Lung microvascular endothelial cell (primary cell): ENCODE measurements around the gene HNRNPUL1. TPM values are rescaled to one million over a fixed set of nuclear protein-coding genes. Genes with fewer than 3 reads are reported as not detected.

Source experiments
- DNase-seq, 2 donors: peaks; one replicate each; pipeline versions ENCODE4 v3.0.0 to v3.0.0-alpha.2; 2010; ENCODE audit warnings: low read depth in 2 of 2
- total RNA-seq: library from RNA; depleted of rRNA; stranded (reverse); fragments of >200 nt; gene quantifications from 2 replicates; pipeline ENCODE4 v1.2.1, GENCODE V29; 2014

HNRNPUL1 gene
- total RNA-seq, 1 donor from 2014 or later = 42.1 TPM

- DNase-seq = peak; percentile 66 to 75
Measured at GRCh38 chr19:41352609-41353465, 88.7 kb downstream of the HNRNPUL1 start.

- DNase-seq = peak; percentile 87 to 92
Measured at GRCh38 chr19:41353466-41354342, 89.5 kb downstream of the HNRNPUL1 start, which contains the start of gene TGFB1. Gene TGFB1, minus strand, starts transcription at chr19:41353922. Its CDS starts 878 bp downstream, at chr19:41353044.

GRCh38 chr19:41354343-41354953 is 90.3 kb downstream of the HNRNPUL1 start:
- DNase-seq = no peak

GRCh38 chr19:41355035-41355434 is 90.9 kb downstream of the HNRNPUL1 start:
- no peak for DNase-seq

GRCh38 chr19:41355802-41356201 is 91.6 kb downstream of the HNRNPUL1 start:
- DNase-seq = no peak

- DNase-seq = no peak
Measured at GRCh38 chr19:41356984-41357739, 93.0 kb downstream of the HNRNPUL1 start.

Other genes starting within 250 kb of the HNRNPUL1 start
- gene CYP2A13, start 175.9 kb upstream of the HNRNPUL1 start, total RNA-seq = not detected in 2 replicates
- not detected in 2 replicates for gene CYP2F1, start 149.9 kb upstream of the HNRNPUL1 start, total RNA-seq
- gene CYP2S1, start 71.2 kb upstream of the HNRNPUL1 start, total RNA-seq = 0.65 TPM in 1 of 2 replicates, not detected in the other
- 2.6 and 27.0 TPM in 2 replicates for gene AXL, start 45.1 kb upstream of the HNRNPUL1 start, total RNA-seq
- 4.4 and 8.7 TPM in 2 replicates for gene CCDC97, start 45.8 kb downstream of the HNRNPUL1 start, total RNA-seq
- 17.4 and 19.6 TPM in 2 replicates for gene TGFB1, start 89.5 kb downstream of the HNRNPUL1 start, total RNA-seq
- 6.3 and 6.9 TPM in 2 replicates for gene B9D2, start 99.8 kb downstream of the HNRNPUL1 start, total RNA-seq
- gene TMEM91, start 112.2 kb downstream of the HNRNPUL1 start, total RNA-seq = 2.2 and 3.3 TPM in 2 replicates
- gene EXOSC5, start 133.0 kb downstream of the HNRNPUL1 start, total RNA-seq = 12.9 and 13.9 TPM in 2 replicates
- 36.1 and 40.1 TPM in 2 replicates for gene BCKDHA, start 133.4 kb downstream of the HNRNPUL1 start, total RNA-seq
- gene B3GNT8, start 163.0 kb downstream of the HNRNPUL1 start, total RNA-seq = 2.2 and 3.0 TPM in 2 replicates
- gene DMAC2, start 175.5 kb downstream of the HNRNPUL1 start, total RNA-seq = 30.5 and 36.3 TPM in 2 replicates
- gene ERICH4, start 178.8 kb downstream of the HNRNPUL1 start, total RNA-seq = not detected in 2 replicates